Islet of Langerhans (tissue), 1 donor: ENCODE measurements around the gene THAP10.
A peak's percentile ranks its signal among the peaks of the same experiment; 100 is the strongest.
"Not testable (repeated sequence)": the region's sequence is repeated elsewhere in the genome, so short reads cannot be mapped to it uniquely, and the experiment has no call there.

Experiments
- FAIRE-seq: peaks from one replicate; lab custom pipeline; 2011; peaks lifted over from hg19 to GRCh38; lab: Jason Lieb, UNC

Gene THAP10

GRCh38 chr15:70892002-70892911 is at the start of gene THAP10, which contains the start of gene LRRC49:
Gene THAP10, minus strand, starts transcription at chr15:70892433. Its CDS starts 161 bp downstream, at chr15:70892272.
Gene LRRC49, plus strand, starts transcription at chr15:70892826. Its CDS starts 69 bp downstream, at chr15:70892895.
- FAIRE-seq = peak; percentile 93

GRCh38 chr15:70936326-70936725 is 44.1 kb upstream of the THAP10 start:
- FAIRE-seq = peak; percentile 93

- FAIRE-seq = no peak
These were observed 43.4 kb upstream of the THAP10 start for GRCh38 chr15:70935631-70936030.

GRCh38 chr15:70933411-70933810 is 41.2 kb upstream of the THAP10 start:
- no peak for FAIRE-seq

GRCh38 chr15:70932397-70932796 is 40.2 kb upstream of the THAP10 start:
- no peak for FAIRE-seq

GRCh38 chr15:70931821-70932220 is 39.6 kb upstream of the THAP10 start:
- no peak for FAIRE-seq

- FAIRE-seq = not testable (repeated sequence)
These were observed 34.7 kb upstream of the THAP10 start for GRCh38 chr15:70926914-70927313.

GRCh38 chr15:70923311-70924080 is 31.3 kb upstream of the THAP10 start:
- FAIRE-seq = no peak

GRCh38 chr15:70922119-70922518 is 29.9 kb upstream of the THAP10 start:
- FAIRE-seq = no peak

- FAIRE-seq = no peak
These were observed 28.9 kb upstream of the THAP10 start for GRCh38 chr15:70920981-70921696.

GRCh38 chr15:70917955-70918354 is 25.7 kb upstream of the THAP10 start:
- no peak for FAIRE-seq

GRCh38 chr15:70916531-70916930 is 24.3 kb upstream of the THAP10 start:
- no peak for FAIRE-seq

GRCh38 chr15:70912187-70912586 is 20.0 kb upstream of the THAP10 start:
- no peak for FAIRE-seq

- no peak for FAIRE-seq
These were observed 18.7 kb upstream of the THAP10 start for GRCh38 chr15:70910958-70911357.

- no peak for FAIRE-seq
These were observed 15.7 kb upstream of the THAP10 start for GRCh38 chr15:70907784-70908471.

GRCh38 chr15:70906842-70907241 is 14.6 kb upstream of the THAP10 start:
- no peak for FAIRE-seq

- FAIRE-seq = no peak
These were observed 9.9 kb upstream of the THAP10 start for GRCh38 chr15:70902107-70902506.

GRCh38 chr15:70892912-70893560 is 803 bp upstream of the THAP10 start:
- peak; percentile 98 for FAIRE-seq

GRCh38 chr15:70882361-70882760 is 9.9 kb downstream of the THAP10 start:
- FAIRE-seq = no peak

GRCh38 chr15:70880781-70881180 is 11.5 kb downstream of the THAP10 start:
- FAIRE-seq = no peak

- no peak for FAIRE-seq
These were observed 12.8 kb downstream of the THAP10 start for GRCh38 chr15:70879401-70879800.
